PFSK-1 (cell line): ENCODE measurements around the gene IL1RL1.

Experiments
- POLR2AphosphoS5 ChIP-seq: IDR thresholded peaks from 2 replicates; pipeline ENCODE4 v1.6.1; 2012; ENCODE audit warnings: low read depth, mild to moderate bottlenecking, control low read depth, low read length, moderate library complexity
- SIN3A ChIP-seq: IDR thresholded peaks from 2 replicates; pipeline ENCODE4 v1.6.1; 2012; ENCODE audit warnings: mild to moderate bottlenecking, low read length, moderate library complexity, borderline replicate concordance; ENCODE audit not compliant: insufficient read depth
- TAF1 ChIP-seq: IDR thresholded peaks from 2 replicates; pipeline ENCODE4 v1.6.1; 2012; ENCODE audit warnings: low read length, control low read depth, borderline replicate concordance; ENCODE audit not compliant: insufficient read depth

DNA sequence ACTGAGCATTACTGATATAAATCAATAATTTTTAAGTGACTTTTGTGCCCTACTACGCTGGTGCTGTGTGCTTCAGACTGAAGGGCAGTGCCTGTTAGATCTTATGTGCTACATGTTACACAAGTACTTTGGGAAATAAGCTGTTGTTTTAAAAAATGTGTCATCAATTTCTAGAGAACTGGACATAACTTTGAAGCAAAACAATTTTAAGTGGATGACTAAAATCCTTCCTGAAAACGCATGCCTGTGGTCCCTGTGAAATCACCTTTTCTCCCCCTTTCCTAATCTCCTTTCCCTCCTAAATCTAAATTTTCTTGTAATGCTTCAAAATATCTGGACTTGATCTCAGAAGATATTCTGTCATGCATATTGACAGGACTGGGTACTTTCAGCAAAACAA, 7.1 kb upstream of the IL1RL1 start:
- TF ChIP-seq POLR2AphosphoS5 (no peak), SIN3A (no peak), TAF1 (no peak)
